ENCODE data around the gene RAB3GAP1. TPM values are rescaled to one million over a fixed set of nuclear protein-coding genes. Genes with fewer than 3 reads are reported as not detected.
"Not testable (repeated sequence)": the region's sequence is repeated elsewhere in the genome, so short reads cannot be mapped to it uniquely, and the experiment has no call there.

Gene RAB3GAP1
- total RNA-seq, 1 donor from 2014 or later: 50.4 TPM

DNA sequence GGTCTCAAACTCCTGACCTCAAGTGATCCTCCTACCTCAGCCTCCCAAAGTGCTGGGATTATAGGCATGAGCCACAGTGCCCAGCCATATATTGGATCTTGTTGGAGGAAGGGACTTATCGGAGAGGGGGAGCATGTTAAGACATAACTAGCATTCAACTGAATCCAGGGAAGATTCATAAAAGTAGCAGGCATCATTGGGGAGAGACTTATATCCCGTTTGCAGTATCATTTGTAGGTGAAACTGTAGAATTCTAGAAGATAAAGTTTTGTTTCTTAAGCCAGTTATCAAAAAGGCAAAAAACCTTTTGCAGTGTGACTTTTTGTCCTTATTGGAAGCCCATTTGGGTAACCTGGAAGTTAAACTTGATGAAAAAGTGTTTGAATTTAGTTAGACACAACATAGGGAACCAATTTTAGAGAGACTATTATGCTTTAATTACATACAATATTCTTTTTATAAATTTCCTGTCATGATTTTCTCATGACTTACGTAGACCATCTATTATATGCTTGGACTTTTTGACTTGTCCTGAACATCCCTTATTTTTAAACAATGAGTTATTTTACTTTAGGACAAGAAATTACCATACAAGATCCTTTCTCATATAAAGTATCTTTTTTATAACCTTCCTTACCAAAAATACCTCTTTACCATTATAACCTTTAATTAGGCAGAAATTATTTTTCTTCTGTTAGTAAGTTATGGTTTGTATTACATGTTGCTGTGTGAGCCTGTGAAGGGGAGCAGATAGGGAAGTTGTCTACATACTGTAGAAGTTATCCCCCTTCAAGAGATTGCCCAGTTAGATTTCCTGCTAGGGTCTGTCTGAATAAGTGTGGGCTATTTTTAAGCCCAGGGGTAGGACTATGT lies 20.3 kb downstream of the RAB3GAP1 start:
- DNase-seq (ENCODE audit: low spot score): no peak
- H3K27me3 Mint-ChIP-seq (ENCODE audit: low read depth): no peaks in the 10 kb centered on the region
- no peak overlapping the region for H3K4me3 Mint-ChIP-seq (ENCODE audit: unreplicated experiment)
- TF ChIP-seq CTCF (IDR thresholded peaks at IDR 0.05): no peak
- peaks cover 9% of the 10 kb centered on the region for H3K9me3 Mint-ChIP-seq (ENCODE audit: low read depth)
- peaks cover 16% of the 10 kb centered on the region for H3K4me1 Mint-ChIP-seq (ENCODE audit: low read depth)
- no peak overlapping the region for H3K27ac Mint-ChIP-seq (ENCODE audit: unreplicated experiment)
- peaks cover 10% of the 10 kb centered on the region for H3K36me3 Mint-ChIP-seq (ENCODE audit: low read depth)

GRCh38 chr2:135074216-135074615 lies 22.1 kb downstream of the RAB3GAP1 start:
- no peaks in the 10 kb centered on the region for H3K27me3 Mint-ChIP-seq (ENCODE audit: low read depth)
- peaks cover 7% of the 10 kb centered on the region for H3K4me1 Mint-ChIP-seq (ENCODE audit: low read depth)
- peak overlapping the region; percentile 3 for H3K27ac Mint-ChIP-seq (ENCODE audit: unreplicated experiment)
- H3K36me3 Mint-ChIP-seq (ENCODE audit: low read depth): peaks cover 12% of the 10 kb centered on the region
- peaks cover 9% of the 10 kb centered on the region for H3K9me3 Mint-ChIP-seq (ENCODE audit: low read depth)
- TF ChIP-seq CTCF (IDR thresholded peaks at IDR 0.05): no peak
- DNase-seq (ENCODE audit: low spot score): no peak
- no peak overlapping the region for H3K4me3 Mint-ChIP-seq (ENCODE audit: unreplicated experiment)

- DNase-seq (ENCODE audit: low spot score): no peak
- H3K4me3 Mint-ChIP-seq (ENCODE audit: unreplicated experiment): no peak overlapping the region
- H3K9me3 Mint-ChIP-seq (ENCODE audit: low read depth): peaks cover 9% of the 10 kb centered on the region
- H3K4me1 Mint-ChIP-seq (ENCODE audit: low read depth): peaks cover 7% of the 10 kb centered on the region
- no peak overlapping the region for H3K27ac Mint-ChIP-seq (ENCODE audit: unreplicated experiment)
- peaks cover 10% of the 10 kb centered on the region for H3K36me3 Mint-ChIP-seq (ENCODE audit: low read depth)
- H3K27me3 Mint-ChIP-seq (ENCODE audit: low read depth): no peaks in the 10 kb centered on the region
- no peak for TF ChIP-seq CTCF (IDR thresholded peaks at IDR 0.05)
Measured at GRCh38 chr2:135076556-135076955, 24.5 kb downstream of the RAB3GAP1 start.

DNA sequence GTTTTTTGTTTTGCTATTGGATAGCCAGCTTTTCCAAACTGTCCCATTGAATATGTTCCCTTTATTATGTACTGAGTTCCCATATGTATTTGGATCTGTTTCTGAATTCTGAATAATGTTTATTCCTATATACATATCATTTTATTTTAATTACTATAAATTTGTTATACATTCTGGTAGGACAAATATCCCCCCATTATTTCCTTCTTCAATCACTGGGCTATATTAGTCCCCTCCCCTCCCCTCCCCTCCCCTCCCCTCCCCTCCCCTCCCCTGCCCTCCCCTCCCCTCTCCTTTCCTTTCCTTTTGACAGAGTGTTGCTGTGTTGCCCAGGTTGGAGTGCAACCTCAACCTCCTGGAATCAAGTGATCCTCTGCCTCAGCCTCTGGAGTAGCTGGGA lies 26.3 kb downstream of the RAB3GAP1 start:
- TF ChIP-seq CTCF (IDR thresholded peaks at IDR 0.05): no peak
- no peak for DNase-seq (ENCODE audit: low spot score)
- H3K27me3 Mint-ChIP-seq (ENCODE audit: low read depth): no peaks in the 10 kb centered on the region
- H3K27ac Mint-ChIP-seq (ENCODE audit: unreplicated experiment): no peak overlapping the region
- H3K4me1 Mint-ChIP-seq (ENCODE audit: low read depth): peaks cover 8% of the 10 kb centered on the region
- no peaks in the 10 kb centered on the region for H3K9me3 Mint-ChIP-seq (ENCODE audit: low read depth)
- peaks cover 5% of the 10 kb centered on the region for H3K36me3 Mint-ChIP-seq (ENCODE audit: low read depth)
- H3K4me3 Mint-ChIP-seq (ENCODE audit: unreplicated experiment): no peak overlapping the region

- Mint-ChIP-seq H3K4me1 (ENCODE audit: low read depth) (peaks cover 18% of the 10 kb centered on the region), H3K27ac (ENCODE audit: unreplicated experiment) (no peak overlapping the region), H3K9me3 (ENCODE audit: low read depth) (peaks cover 10% of the 10 kb centered on the region), H3K4me3 (ENCODE audit: unreplicated experiment) (no peak overlapping the region), H3K27me3 (ENCODE audit: low read depth) (no peaks in the 10 kb centered on the region), H3K36me3 (ENCODE audit: low read depth) (peaks cover 14% of the 10 kb centered on the region)
- no peak for TF ChIP-seq CTCF (IDR thresholded peaks at IDR 0.05)
- no peak for DNase-seq (ENCODE audit: low spot score)
Measured at GRCh38 chr2:135086222-135086621, 34.1 kb downstream of the RAB3GAP1 start.

DNA sequence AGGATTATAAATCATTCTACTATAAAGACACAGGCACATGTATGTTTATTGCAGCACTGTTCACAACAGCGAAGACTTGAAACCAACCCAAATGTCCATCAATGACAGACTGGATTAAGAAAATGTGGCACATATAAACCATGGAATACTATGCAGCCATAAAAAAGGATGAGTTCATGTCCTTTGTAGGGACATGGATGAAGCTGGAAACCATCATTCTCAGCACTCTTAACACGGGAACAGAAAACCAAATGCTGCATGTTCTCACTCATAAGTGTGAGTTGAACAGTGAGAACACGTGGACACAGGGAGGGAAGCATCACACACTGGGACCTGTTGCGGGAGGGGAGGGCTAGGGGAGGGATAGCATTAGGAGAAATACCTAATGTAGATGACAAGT lies 37.5 kb downstream of the RAB3GAP1 start:
- not testable (repeated sequence) for H3K9me3 Mint-ChIP-seq (ENCODE audit: low read depth)

More for the DNA sequence above, 37.5 kb downstream of the RAB3GAP1 start:
- peaks cover 33% of the 10 kb centered on the region for H3K4me1 Mint-ChIP-seq (ENCODE audit: low read depth)
- H3K27me3 Mint-ChIP-seq (ENCODE audit: low read depth); H3K4me3 Mint-ChIP-seq (ENCODE audit: unreplicated experiment); DNase-seq (ENCODE audit: low spot score); H3K27ac Mint-ChIP-seq (ENCODE audit: unreplicated experiment): not testable (repeated sequence)
- H3K36me3 Mint-ChIP-seq (ENCODE audit: low read depth): peaks cover 15% of the 10 kb centered on the region
